HG03175 (cell line): ENCODE measurements around the gene TMEM45B.
"Not testable (repeated sequence)": the region's sequence is repeated elsewhere in the genome, so short reads cannot be mapped to it uniquely, and the experiment has no call there.

ENCODE experiments used
- ATAC-seq: cut with Tn5 transposase; IDR thresholded peaks from one replicate; pipeline ENCODE4 v1.9.1; 2021; ENCODE audit warnings: mild to moderate bottlenecking, moderate library complexity; ENCODE audit not compliant: unreplicated experiment

The TMEM45B gene

GRCh38 chr11:129815596-129816461 is at the start of gene TMEM45B:
Gene TMEM45B, plus strand, starts transcription at chr11:129815848. Its CDS starts 36,635 bp downstream, at chr11:129852483.
- no peak for ATAC-seq

- peak; percentile 43 for ATAC-seq
Measured at GRCh38 chr11:129766898-129767604, 48.6 kb upstream of the TMEM45B start.

- no peak for ATAC-seq
Measured at GRCh38 chr11:129767827-129768226, 47.8 kb upstream of the TMEM45B start.

GRCh38 chr11:129768356-129768755 is 47.3 kb upstream of the TMEM45B start:
- ATAC-seq, result no peak

GRCh38 chr11:129769059-129769458 is 46.6 kb upstream of the TMEM45B start:
- ATAC-seq, result no peak

- ATAC-seq, result no peak
Measured at GRCh38 chr11:129770993-129771392, 44.7 kb upstream of the TMEM45B start.

- not testable (repeated sequence) for ATAC-seq
Measured at GRCh38 chr11:129771456-129771855, 44.2 kb upstream of the TMEM45B start.

GRCh38 chr11:129778877-129779276 is 36.8 kb upstream of the TMEM45B start:
- ATAC-seq, result no peak

GRCh38 chr11:129779342-129779741 is 36.3 kb upstream of the TMEM45B start:
- ATAC-seq, result no peak

GRCh38 chr11:129785383-129786111 is 30.1 kb upstream of the TMEM45B start:
- ATAC-seq, result no peak

GRCh38 chr11:129786112-129786416 is 29.6 kb upstream of the TMEM45B start:
- ATAC-seq, result not testable (repeated sequence)

GRCh38 chr11:129787532-129788155 is 28.0 kb upstream of the TMEM45B start:
- ATAC-seq, result no peak

GRCh38 chr11:129788278-129788677 is 27.4 kb upstream of the TMEM45B start:
- ATAC-seq, result no peak

GRCh38 chr11:129790106-129790505 is 25.5 kb upstream of the TMEM45B start:
- no peak for ATAC-seq

- no peak for ATAC-seq
Measured at GRCh38 chr11:129791515-129791914, 24.1 kb upstream of the TMEM45B start.

GRCh38 chr11:129792663-129793062 is 23.0 kb upstream of the TMEM45B start:
- no peak for ATAC-seq

- no peak for ATAC-seq
Measured at GRCh38 chr11:129795089-129795488, 20.6 kb upstream of the TMEM45B start.

GRCh38 chr11:129798212-129798611 is 17.4 kb upstream of the TMEM45B start:
- no peak for ATAC-seq

GRCh38 chr11:129800162-129800561 is 15.5 kb upstream of the TMEM45B start:
- ATAC-seq, result not testable (repeated sequence)

GRCh38 chr11:129800655-129801054 is 15.0 kb upstream of the TMEM45B start:
- no peak for ATAC-seq

GRCh38 chr11:129803533-129803932 is 12.1 kb upstream of the TMEM45B start:
- ATAC-seq, result no peak
